HG03521 (cell line): ENCODE measurements around the gene WWOX.

Experiments used
- ATAC-seq: cut with Tn5 transposase; IDR thresholded peaks from one replicate; pipeline ENCODE4 v1.9.1; 2021; ENCODE audit warnings: mild to moderate bottlenecking, moderate library complexity; ENCODE audit not compliant: unreplicated experiment

Gene WWOX

GRCh38 chr16:79090966-79091365 is 991.5 kb downstream of the WWOX start:
- ATAC-seq = no peak

- ATAC-seq = no peak
Measured at GRCh38 chr16:79092846-79093245, 993.4 kb downstream of the WWOX start.

- no peak for ATAC-seq
Measured at GRCh38 chr16:79093554-79093967, 994.1 kb downstream of the WWOX start.

GRCh38 chr16:79096246-79096645 is 996.8 kb downstream of the WWOX start:
- no peak for ATAC-seq

- no peak for ATAC-seq
Measured at GRCh38 chr16:79097166-79097565, 997.7 kb downstream of the WWOX start.

GRCh38 chr16:79097771-79098170 is 998.3 kb downstream of the WWOX start:
- no peak for ATAC-seq

- ATAC-seq = no peak
Measured at GRCh38 chr16:79098907-79099306, 999.5 kb downstream of the WWOX start.

GRCh38 chr16:79099716-79100115 is 1000.3 kb downstream of the WWOX start:
- ATAC-seq = no peak

- ATAC-seq = no peak
Measured at GRCh38 chr16:79100447-79100846, 1001.0 kb downstream of the WWOX start.

GRCh38 chr16:79101491-79101890 is 1002.0 kb downstream of the WWOX start:
- no peak for ATAC-seq

GRCh38 chr16:79104567-79104966 is 1005.1 kb downstream of the WWOX start:
- no peak for ATAC-seq

GRCh38 chr16:79107301-79107700 is 1007.8 kb downstream of the WWOX start:
- no peak for ATAC-seq

- no peak for ATAC-seq
Measured at GRCh38 chr16:79109771-79110170, 1010.3 kb downstream of the WWOX start.

- ATAC-seq = no peak
Measured at GRCh38 chr16:79110242-79110641, 1010.8 kb downstream of the WWOX start.

GRCh38 chr16:79110953-79111352 is 1011.5 kb downstream of the WWOX start:
- no peak for ATAC-seq

- no peak for ATAC-seq
Measured at GRCh38 chr16:79112462-79112861, 1013.0 kb downstream of the WWOX start.

GRCh38 chr16:79113826-79114225 is 1014.4 kb downstream of the WWOX start:
- ATAC-seq = no peak

GRCh38 chr16:79114759-79115158 is 1015.3 kb downstream of the WWOX start:
- no peak for ATAC-seq

GRCh38 chr16:79121906-79122305 is 1022.5 kb downstream of the WWOX start:
- ATAC-seq = no peak

GRCh38 chr16:79122343-79122742 is 1022.9 kb downstream of the WWOX start:
- no peak for ATAC-seq

- no peak for ATAC-seq
Measured at GRCh38 chr16:79124016-79124756, 1024.7 kb downstream of the WWOX start.

- ATAC-seq = no peak
Measured at GRCh38 chr16:79127766-79128165, 1028.3 kb downstream of the WWOX start.

GRCh38 chr16:79128706-79129105 is 1029.3 kb downstream of the WWOX start:
- ATAC-seq = no peak
